ENCODE results near the gene SIX5.

GRCh38 chr19:45782162-45782691 lies 13.2 kb upstream of the SIX5 start, which contains the start of gene DMPK:
- TF ChIP-seq, protein P1, sequence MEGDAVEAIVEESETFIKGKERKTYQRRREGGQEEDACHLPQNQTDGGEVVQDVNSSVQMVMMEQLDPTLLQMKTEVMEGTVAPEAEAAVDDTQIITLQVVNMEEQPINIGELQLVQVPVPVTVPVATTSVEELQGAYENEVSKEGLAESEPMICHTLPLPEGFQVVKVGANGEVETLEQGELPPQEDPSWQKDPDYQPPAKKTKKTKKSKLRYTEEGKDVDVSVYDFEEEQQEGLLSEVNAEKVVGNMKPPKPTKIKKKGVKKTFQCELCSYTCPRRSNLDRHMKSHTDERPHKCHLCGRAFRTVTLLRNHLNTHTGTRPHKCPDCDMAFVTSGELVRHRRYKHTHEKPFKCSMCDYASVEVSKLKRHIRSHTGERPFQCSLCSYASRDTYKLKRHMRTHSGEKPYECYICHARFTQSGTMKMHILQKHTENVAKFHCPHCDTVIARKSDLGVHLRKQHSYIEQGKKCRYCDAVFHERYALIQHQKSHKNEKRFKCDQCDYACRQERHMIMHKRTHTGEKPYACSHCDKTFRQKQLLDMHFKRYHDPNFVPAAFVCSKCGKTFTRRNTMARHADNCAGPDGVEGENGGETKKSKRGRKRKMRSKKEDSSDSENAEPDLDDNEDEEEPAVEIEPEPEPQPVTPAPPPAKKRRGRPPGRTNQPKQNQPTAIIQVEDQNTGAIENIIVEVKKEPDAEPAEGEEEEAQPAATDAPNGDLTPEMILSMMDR (IDR thresholded peaks at IDR 0.05; ENCODE audit: borderline replicate concordance, extremely low read depth, low read length, poor library complexity, severe bottlenecking): no peak
- TF ChIP-seq EZH2 (IDR thresholded peaks at IDR 0.05; ENCODE audit: borderline replicate concordance, low read depth, low read length, severe bottlenecking): no peak
